Stimulated activated naive CD8-positive, alpha-beta T cell treated with anti-CD3 and anti-CD28 coated beads, Interleukin-15, Interleukin-2, amounts not matched to agents 100 U/mL and 50 U/mL, for 24 hours (primary cell): ENCODE data around the gene VWA5A.

Experiments used
- ATAC-seq: fragments of 150-1000 bp; cut with Tn5 transposase; one replicate; pipeline ENCODE4 v1.10.0; 2021
- DNase-seq: peaks from one replicate; pipeline ENCODE4 v3.0.0; 2021

The VWA5A gene, protein sequence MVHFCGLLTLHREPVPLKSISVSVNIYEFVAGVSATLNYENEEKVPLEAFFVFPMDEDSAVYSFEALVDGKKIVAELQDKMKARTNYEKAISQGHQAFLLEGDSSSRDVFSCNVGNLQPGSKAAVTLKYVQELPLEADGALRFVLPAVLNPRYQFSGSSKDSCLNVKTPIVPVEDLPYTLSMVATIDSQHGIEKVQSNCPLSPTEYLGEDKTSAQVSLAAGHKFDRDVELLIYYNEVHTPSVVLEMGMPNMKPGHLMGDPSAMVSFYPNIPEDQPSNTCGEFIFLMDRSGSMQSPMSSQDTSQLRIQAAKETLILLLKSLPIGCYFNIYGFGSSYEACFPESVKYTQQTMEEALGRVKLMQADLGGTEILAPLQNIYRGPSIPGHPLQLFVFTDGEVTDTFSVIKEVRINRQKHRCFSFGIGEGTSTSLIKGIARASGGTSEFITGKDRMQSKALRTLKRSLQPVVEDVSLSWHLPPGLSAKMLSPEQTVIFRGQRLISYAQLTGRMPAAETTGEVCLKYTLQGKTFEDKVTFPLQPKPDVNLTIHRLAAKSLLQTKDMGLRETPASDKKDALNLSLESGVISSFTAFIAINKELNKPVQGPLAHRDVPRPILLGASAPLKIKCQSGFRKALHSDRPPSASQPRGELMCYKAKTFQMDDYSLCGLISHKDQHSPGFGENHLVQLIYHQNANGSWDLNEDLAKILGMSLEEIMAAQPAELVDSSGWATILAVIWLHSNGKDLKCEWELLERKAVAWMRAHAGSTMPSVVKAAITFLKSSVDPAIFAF

DNA sequence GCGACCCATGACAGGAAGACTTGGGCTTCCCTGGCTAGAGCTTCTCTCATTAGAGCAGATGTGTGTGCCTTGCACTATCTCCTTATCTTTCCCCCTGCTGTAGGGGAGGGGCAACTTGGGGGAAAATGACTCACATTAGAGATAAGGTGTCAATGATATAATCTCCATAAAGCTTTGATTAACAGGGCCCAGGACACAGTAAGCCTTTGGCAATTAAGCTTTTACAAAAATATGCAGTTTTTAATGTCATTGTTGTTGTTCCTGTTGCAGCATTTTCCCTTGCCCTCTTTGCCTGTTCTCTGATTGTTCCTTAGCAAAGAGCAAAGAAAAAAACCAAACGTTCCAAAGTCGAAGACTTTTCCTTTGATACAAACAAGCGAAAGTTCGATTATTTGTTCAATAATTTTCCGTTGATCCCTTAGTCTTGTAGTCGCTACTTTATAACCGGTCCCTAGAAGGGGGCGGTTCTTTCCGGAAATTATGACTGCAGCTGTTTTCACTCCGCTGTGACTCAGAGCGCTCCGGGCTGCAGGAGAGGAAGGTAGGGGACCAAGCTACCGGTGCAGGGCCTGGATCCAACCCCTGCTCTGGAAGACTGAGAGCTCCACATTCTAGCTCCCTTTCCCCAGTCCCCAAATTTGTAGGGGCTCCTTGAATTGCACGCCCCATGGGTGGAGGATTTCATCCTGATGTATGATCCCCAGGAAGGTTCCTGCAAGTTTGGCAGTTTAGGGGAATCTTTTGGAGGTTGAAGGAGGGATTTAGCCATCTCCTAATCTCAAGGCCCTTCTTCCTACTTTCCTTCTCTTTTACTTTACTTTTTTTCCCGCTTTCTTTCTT is at the start of gene VWA5A:
Gene VWA5A (plus strand): TSS at position 509 of the 840 bp plus-strand sequence. CDS start 2,062 bp downstream, outside the sequence.
- DNase-seq (peak; percentile 76), ATAC-seq (peak; percentile 99)

DNA sequence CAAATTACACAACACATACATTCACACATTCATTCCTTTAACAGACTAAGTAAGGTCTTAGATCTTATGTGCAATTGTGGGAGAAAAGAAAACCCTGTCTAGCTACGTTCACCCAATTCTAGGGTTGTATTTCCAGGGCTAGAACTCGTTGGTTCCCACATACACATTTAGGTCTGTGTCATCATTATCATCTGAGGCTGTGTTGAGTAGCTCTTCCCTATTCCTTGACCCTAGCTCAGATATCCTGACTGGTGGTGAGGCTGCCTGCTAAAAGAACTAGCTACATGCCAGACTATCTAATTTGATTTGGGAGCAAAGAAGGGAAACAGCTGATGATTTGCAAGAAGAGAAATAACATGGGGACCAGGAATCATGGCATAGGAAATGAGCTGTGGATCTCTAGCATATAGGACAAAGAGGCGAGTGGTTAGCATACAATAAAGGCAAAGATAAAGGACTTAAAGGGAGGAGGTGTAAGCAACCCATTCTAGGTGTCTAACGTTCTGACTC is 46.6 kb upstream of the VWA5A start:
- ATAC-seq = no peak
- DNase-seq = no peak

DNA sequence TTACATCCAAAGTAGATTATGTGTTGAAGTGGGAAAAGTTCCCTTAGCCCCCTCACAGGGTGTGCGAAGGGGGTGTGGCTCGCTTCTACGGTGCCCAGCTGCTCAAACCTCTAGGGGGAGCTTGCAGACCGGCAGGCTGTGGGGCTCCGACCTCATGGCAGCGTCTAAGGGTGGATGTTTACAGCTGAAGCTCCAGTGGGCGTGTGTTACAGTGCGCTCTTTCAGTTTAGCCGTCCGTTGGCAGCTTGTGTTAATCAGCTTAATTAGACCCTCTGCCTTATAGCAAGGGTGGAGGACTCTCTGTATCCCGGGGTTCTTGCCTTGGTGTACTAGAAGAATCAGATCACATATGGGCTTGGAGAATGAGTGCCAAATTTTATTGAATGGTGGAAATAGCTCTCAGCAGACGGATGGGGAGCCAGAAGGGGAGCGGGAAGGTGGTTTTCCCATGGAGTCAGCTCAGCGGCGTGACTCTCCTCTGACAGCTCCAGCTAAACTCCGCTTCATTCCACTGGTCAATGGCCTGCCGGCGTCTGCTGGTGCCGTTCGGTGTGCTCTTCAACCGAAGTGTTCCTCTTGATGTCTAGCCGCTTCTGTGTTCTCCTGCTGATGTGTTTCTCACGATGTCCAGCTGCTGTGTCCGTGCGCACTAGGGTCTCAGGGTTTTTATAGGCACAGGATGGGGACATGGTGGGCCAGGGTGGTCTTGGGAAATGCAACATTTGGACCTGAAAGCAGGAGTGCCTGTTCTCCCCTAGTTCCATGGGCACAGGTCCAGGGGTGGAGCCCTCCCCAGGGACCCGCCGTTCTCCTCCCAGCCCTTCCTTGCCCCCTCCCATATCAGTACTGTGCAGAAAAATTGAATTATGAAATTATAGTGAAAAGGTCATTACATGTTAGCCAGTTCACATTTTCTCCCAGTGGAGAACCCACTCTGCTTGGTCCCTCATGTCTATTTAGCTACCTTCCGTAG is 45.5 kb upstream of the VWA5A start:
- ATAC-seq = peak; percentile 81
- peak; percentile 61 for DNase-seq

DNA sequence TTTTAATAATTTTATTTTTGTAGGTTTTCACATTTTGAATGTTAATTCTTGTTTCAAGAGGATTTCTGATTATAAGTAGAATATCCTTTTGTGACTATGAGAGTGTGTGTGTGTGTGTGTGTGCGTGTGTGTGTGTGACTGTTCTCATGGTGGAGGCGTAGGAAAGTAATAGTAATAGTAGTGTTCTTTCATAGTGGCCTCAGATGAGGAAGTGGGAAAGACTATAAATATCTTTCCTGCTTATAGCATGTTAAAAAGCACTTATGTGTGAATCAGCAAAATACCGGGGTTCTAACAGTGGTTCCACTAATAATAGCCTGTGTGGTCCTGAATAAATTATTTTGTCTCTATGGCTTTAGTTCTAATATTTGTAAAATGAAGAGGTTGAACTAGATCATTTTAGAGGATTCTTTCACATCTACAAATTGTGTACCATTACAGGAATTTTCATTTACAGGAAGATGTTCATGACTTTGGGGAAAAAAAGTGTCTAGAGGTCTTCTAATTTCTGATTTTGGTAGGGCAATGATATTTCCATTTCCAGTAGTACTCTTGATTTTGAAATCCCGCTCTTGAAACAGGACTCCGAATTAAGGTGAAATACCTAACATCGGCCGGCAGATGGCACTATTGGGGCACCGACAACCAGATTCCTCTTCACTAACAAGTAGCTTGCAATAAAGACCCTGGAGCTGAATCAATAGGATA is 44.2 kb upstream of the VWA5A start:
- DNase-seq (peak; percentile 70), ATAC-seq (peak; percentile 52)

DNA sequence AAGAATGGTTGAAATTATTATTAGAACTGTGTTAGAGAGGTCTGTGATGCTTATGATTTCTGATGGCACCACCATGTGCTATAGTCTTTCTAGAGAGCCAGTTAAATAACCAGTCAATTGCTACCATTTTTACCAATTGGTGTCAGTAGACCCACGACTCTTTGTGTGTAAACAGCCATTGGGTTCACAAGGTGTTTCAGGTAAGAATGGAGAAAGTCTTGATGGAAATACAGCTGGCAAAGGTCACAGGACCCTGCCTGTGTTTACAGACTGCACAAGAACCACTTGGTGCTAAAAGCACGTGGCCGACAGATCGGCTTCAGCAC is 43.7 kb upstream of the VWA5A start:
- ATAC-seq (no peak), DNase-seq (no peak)

DNA sequence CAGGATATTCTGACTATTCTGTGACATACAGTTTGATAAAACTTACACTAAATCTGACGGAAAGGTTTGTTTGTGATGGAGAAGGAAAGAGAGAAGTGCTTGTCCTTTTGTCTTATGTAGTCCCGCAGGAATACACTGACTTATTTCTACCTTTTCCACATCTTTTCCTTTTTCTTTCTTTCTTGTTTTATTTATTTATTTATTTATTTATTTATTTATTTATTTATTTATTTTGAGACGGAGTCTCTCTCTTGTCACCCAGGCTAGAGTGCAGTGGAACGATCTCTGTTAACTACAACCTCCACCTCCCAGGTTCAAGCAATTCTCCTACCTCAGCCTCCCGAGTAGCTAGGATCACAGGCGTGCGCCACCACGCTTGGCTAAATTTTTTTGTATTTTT is 43.1 kb upstream of the VWA5A start:
- DNase-seq (no peak), ATAC-seq (no peak)

DNA sequence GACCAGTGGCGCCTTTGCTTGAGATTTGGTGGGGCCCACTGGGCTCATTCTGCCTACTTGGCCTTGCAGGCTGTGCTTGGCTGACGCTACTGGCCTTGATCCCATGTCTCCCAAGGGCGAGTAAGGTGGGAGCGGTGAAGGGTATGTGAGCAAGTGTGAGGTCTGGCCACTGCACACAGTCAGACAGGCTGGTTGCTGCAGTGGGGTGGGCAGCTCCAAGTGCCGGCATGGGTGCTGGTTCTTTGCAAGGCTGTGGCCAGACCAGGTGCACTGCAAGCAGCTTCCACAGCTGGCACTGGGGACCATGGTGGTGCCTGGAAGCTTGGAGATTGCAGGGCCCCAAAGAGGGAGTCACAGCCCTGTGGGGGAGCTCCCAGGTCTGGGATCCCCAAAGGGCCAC is 40.7 kb upstream of the VWA5A start:
- DNase-seq (no peak), ATAC-seq (no peak)

DNA sequence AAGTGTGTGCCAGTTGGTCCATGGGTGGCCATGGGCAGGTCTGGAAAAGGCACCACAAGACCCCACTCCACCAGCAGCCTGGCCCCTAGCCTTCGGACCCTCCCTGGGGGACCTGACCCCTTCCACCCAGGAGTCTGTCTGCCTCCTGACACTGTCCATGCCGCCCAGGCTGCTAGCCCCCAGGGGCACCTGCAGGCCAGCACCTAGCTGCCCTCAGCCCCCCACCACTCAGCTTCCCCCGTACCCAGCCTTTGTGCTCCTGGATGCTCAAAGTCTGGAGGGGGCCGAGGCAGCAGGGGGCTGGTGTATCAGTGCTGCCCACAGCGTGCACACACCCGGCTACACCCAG is 39.8 kb upstream of the VWA5A start:
- ATAC-seq (peak; percentile 13), DNase-seq (no peak)

DNA sequence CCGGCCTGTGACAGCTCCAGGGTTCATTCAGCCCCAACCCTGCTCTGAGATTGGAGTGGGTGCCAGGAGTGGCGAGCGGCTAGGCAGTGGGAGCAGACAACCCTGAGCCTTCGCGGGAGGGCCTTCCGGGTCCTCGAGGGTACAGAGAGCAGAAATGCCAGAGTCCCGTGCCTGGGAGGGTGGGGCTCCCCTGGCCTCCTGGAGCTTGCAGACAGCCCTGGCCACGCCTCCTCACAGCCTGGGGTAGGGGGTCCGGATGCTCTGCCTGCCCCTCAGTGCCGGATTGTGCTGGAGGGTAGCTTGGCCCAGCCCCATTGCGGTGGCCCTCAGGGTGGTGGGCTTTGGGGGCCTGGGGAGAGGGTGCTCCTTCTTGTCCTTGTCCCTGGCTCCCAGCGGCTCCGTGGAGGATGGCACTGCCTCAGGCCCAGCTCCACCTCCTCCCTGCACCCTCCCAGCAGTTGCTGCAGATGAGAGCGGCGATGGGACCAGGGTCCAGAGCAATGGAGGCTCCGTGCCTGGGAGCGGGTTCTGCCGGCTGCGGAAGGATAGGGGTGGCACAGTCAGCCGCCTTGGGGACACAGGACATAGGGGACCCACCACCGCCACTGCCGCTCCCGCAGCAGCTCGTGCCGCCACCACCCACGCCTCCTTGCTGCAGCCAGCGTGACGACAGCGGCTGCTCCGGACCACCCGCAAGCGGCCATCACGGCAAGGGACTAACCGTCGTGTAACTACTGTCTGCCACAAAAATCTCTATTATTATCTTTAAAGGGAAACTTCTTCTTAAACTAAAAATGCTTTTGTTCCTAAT is 39.2 kb upstream of the VWA5A start:
- peak; percentile 37 for DNase-seq
- ATAC-seq = peak; percentile 30

DNA sequence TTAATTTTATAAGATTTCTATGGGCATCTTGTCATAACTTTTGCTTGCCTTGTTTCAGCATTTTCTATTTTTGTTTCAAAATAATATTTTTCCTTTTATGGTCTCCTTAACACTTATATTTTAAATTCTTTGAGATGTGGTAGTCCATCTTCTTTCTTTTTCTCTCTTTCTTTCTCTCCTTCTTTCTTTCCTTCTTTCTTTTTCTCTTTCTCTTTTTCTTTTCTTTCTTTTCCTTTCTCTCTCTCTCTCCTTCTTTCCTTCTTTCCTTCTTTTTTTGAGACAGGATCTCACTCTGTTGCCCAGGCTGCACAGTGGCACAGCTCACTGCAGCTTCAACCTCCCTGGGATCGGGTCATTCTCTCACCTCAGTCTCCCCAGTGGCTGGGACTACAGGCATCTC is 38.0 kb upstream of the VWA5A start:
- ATAC-seq (no peak), DNase-seq (no peak)

DNA sequence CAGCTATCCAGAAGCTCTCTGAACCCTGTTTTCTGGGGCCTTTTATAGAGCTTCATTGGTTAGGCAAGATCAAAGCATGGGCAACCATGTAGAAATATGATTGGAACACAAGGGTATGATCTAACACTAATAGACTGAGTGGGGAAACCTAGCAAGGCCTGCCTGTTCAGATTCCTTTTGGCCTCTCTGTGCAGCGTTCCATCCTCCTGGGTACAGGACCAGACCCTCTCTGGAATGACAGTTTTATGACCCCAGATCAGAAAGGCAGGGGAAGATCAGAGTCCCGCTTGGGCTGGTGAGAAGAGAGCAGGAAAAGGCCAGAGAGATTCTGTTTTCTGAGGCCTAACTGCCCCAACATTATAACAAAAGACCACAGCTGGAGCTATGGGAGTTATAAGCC is 36.7 kb upstream of the VWA5A start:
- ATAC-seq = no peak

DNA sequence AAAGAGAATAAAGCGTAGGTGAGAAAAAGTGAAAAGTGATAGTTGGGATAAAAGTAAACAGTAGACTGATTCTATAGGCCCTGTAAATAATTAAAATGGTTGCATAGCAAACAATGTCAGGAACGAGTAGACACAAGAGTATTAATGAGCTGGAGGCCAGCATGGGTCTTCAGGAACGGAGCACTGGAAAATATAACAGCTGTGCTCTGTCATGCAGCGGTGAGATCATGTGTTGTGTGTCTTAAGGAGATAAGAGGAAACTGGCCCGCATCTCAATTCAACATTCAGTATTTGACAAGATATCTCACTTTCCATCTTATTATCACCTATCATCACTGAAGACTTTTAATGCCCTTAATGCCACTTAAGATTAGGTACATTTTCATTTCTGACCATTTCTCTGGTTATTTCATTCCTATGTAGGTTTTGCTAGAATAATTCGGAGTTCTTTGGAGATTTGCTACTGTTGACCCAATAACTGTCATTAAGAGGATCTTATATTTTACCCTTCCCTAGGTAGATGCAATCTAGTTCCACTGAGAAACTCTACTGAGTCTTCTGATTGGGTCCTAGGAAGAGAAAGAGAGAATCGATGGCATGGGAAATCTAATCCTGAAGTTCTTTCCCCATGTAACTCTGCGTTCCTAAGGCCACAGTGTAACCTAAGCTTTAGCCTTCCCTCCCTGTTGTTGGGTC is 35.5 kb upstream of the VWA5A start:
- ATAC-seq = no peak
- DNase-seq = no peak

More for the DNA sequence above, 36.7 kb upstream of the VWA5A start:
- DNase-seq = no peak

DNA sequence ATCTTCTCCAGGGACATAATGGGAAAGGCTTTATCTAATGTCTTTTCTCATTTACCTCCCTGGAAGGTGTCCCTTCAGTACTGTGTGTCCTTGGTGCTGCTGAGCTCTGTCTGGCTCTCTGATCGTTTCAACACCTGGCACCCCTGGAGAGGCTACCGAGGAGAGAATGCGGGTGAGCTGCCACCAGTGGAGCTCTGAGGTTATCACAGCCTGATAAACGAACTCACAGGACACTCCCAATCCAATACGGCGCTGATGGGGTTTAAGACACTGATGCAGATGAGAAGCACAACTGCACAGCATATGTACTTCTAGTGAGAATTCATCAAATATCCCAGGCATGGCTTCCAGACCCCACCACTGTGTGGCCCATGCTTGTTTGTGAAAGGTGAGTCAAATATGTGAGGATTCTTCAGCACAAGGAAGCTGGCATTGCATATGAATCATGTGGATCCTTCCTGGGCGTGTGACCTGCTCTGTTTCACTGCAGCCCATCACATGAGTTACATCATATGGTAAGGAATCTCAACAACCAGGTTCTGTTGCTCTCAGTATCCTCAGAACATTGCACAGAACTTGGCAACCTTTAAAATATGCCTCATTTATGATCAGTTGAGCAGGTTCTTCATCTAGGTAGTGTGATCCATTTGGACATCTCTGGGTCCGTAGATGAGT is 34.8 kb upstream of the VWA5A start:
- ATAC-seq = no peak
- DNase-seq = no peak

DNA sequence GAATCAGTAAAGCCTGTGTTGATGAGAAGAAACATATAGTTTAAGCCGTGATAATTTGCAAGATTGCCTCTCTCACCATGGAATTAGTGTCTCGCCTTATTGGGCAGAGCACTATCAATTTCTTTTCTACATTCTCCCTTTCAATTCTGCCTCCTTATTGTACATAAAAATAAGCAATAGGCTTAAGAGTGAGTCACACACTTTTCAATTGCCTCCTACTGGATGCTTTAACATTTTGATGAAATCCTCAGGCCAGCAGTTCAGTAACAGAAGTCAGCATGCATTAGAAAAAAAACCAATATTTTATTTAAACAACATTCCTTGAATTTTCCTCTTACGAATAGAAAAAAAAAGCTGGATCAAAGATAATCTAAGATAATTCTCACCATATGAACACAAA is 33.8 kb upstream of the VWA5A start:
- DNase-seq (no peak), ATAC-seq (no peak)

DNA sequence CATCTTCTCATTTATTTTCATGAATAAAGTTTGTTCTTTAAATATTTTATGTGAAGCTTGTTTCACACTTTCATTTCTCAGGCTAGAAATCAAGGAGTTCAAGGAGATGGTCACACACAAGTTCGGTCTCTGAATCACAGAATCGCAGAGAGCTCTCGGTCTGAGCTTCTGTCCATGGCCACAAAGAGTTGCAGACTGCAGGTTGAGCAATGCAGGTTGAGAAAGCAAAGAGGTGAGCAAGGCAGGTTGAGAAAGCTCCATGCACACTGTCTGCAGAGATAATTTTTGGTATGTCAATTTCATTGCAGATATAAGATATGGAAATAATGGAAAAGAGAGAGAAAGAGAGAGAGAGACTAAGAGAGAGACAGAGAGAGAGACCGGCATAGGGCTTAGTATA is 32.9 kb upstream of the VWA5A start:
- no peak for ATAC-seq
- no peak for DNase-seq

DNA sequence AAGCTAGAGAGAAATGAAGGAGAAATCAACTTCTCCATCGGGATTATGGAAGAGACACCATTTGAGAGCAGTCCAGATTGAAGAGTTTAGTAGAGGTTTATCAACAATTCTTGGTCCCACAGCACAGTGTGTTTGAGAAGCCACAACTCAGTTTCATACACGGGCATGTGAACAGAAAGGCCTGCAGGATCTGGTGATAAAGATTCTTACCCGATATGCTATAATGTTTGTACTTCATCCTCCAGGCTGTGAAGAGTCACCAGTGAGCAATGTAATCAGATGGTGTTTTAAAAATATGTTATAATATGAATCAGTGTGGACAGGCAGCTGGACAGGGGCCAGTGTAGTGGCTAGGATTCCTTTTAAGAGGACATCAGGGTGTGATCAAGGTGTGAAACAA is 29.7 kb upstream of the VWA5A start:
- ATAC-seq = no peak
- DNase-seq = no peak

DNA sequence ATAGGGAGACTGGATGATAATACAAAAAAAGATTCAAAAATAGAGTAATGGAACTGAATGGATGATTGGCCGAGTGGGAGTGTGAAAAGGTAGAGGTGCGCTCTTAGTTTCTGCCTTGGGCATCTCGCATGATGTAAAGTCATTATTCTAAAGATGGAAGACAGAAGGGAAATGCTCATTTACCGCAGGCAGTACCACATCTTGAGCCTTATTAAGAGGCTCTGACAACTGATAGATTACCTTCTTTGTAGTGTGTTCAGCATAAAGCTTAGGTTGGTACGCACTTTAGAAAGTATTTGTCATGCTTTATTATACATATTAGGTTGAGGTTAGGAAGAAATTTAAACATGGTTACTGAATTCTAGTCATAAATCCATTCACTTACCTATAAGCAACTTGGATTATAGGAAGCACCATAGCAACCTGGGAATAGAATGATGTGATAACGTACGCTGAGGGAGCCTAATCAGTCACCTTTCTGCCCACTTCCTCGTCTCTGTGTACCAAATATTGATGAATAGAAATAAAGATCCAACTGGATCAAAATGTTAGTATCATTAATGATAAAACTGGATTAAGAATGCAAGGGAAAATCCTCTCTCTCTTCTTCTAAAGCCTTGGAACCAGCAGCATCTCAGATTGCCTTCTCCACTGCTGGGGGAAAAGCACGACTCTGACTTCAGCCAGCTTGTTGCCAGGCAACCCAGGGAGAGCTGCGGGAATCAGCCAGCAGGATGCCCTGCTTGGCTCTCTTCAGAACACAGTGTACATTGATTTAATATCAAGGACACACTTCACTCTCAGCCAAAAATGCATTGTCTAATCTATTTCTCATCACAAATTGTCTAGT is 29.0 kb upstream of the VWA5A start:
- no peak for ATAC-seq
- DNase-seq = no peak

DNA sequence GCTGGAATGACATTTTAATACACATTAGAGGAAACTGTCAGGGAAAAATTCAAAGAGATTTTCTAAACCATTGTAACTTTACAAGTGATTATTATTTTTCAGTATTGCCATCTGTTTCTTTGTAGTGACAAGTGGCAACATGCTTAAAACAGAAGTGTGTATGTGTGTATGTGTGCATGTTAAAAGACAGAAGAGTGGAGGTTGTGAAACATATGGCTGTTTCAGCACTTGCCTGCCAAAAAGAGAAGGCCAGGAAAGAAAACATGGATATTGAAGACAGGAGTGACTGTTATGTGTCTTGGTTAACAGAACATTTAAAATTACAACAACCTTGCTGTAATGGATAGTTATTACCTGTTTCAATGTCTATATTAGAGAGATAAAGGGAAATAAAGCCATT is 24.3 kb upstream of the VWA5A start:
- DNase-seq (no peak), ATAC-seq (no peak)
